Astrocyte of the cerebellum (primary cell): ENCODE results near the gene RSF1.

Experiments
- DNase-seq: peaks from one replicate; pipeline ENCODE4 v3.0.0-alpha.2; 2011; ENCODE audit warnings: low read depth
- H3K4me3 ChIP-seq: 2 replicates; pipeline ENCODE4 v1.5.1; 2011; ENCODE audit warnings: mild to moderate bottlenecking, low read depth, low read length, moderate library complexity
- CTCF ChIP-seq: IDR thresholded peaks from 2 replicates; pipeline ENCODE4 v1.5.1; 2012; ENCODE audit warnings: low read length, low read depth, moderate library complexity, mild to moderate bottlenecking; ENCODE audit errors: missing control alignments
- in situ Hi-C: cut with HindIII; loops from 2 replicates; pipeline ENCODE4 v1.10.0; 2017; ENCODE audit warnings: low sequenced_read_pairs

Gene RSF1

GRCh38 chr11:77705876-77706579, 114.5 kb downstream of the RSF1 start:
- no peak for DNase-seq
- in situ Hi-C loops, result no loop called here
- TF ChIP-seq CTCF, result no peak
- no peak overlapping the region for H3K4me3 ChIP-seq

DNA sequence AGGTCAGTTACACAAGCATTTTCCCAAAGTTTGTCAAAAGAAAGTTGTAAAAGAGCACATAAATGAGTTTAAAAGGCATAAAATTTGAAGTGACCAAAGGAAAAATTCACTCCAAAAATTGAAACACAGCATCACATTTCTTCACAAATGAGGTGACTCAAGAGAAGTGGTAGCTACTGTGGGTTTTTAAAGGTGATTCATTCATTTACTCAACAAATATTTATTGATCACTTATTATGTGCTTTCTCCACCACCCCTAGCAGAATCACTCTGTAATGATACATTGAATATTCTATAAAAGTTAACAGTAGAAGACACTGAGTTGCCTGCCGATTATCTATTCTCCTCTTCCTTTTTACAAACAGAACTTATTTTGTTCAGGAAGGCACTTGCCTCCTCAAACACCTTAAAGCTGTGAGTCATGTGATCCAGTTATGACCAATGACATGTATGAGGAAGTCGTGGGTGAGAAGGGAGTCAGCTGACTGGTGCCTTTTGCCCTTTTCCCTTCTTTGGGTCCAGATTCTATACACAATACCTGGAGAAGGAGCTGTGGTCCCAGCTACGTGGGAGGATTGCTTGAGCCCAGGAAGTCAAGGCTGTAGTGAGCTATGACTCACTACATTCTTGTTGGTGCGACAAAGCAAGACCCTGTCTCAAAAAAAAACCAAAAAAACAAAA, 115.2 kb downstream of the RSF1 start:
- in situ Hi-C loops, result no loop called here
- DNase-seq, result no peak
- TF ChIP-seq CTCF, result no peak
- H3K4me3 ChIP-seq, result no peak overlapping the region

DNA sequence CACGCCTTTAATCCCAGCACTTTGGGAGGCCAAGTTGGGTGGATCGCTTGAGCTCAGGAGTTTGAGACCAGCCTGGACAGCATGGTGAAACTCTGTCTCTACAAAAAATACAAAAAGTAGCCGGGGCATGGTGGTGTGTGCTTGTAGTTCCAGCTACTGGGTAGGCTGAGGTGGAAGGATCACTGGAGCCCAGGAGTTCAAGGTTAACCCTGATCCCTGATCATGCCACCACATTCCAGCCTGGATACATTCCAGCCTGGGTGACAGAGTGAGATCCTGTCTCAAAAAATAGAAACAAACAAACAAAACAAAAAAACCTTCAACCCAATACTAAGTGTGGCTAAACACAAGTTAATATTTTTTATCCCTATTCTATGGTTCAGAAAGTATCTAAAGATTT, 116.5 kb downstream of the RSF1 start:
- DNase-seq, result no peak
- no peak overlapping the region for H3K4me3 ChIP-seq
- TF ChIP-seq CTCF, result no peak
- in situ Hi-C loops, result no loop called here

DNA sequence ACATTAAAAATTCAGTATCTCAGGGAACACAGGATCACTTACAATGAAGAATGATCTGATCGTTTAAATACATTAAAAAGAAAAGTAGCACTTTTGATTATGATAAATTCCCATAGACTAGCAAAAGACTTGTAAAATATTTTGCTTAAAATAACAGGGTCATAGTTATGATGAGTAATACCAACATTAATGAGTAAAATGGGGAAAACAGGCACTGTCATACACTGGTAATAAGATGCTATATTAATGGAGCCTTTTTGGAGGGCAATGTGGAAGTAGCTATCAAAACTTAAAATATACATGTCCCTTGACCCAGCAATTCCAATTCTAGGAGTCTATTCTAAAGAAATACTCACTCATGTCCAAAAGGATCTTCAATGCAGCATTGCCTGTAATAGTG, 121.1 kb downstream of the RSF1 start:
- H3K4me3 ChIP-seq, result no peak overlapping the region
- in situ Hi-C loops, result no loop called here
- DNase-seq, result no peak
- TF ChIP-seq CTCF, result no peak

GRCh38 chr11:77698896-77699295, 121.6 kb downstream of the RSF1 start:
- no peak for DNase-seq
- H3K4me3 ChIP-seq, result no peak overlapping the region
- in situ Hi-C loops, result no loop called here
- TF ChIP-seq CTCF, result no peak

- DNase-seq, result no peak
- H3K4me3 ChIP-seq, result no peak overlapping the region
- no peak for TF ChIP-seq CTCF
- in situ Hi-C loops, result no loop called here
Observed at GRCh38 chr11:77697865-77698264, 122.7 kb downstream of the RSF1 start.
